ENCODE data around the gene LVRN.

- TF ChIP-seq CTCF (IDR thresholded peaks at IDR 0.05), result no peak
- TF ChIP-seq POLR2A (IDR thresholded peaks at IDR 0.05), result no peak
- no peak for TF ChIP-seq EP300 (IDR thresholded peaks at IDR 0.05)
- TF ChIP-seq POLR2AphosphoS5 (IDR thresholded peaks at IDR 0.05), result no peak
Measured at GRCh38 chr5:115954144-115954543, 8.1 kb upstream of the LVRN start.
